Esophagus squamous epithelium (tissue), 4 donors: Measurements from ENCODE around the gene TAOK1.

Experiments
- POLR2A ChIP-seq, 4 donors: fragments of 450-650 bp; IDR thresholded peaks; one replicate each; pipeline ENCODE4 v1.6.1; 2017; ENCODE audit warnings: antibody characterized with exemption in 4 of 4, mild to moderate bottlenecking in 4 of 4, moderate library complexity in 3 of 4
- TF ChIP-seq, protein P1 (sequence below), 6 experiments: fragments of 450-650 bp in 4 of 6; fragments of 200-600 bp in 2 of 6; sonication (generic) in 2 of 6; IDR thresholded peaks; one replicate each; pipeline ENCODE4 v1.5.1; 2016 to 2019; ENCODE audit warnings: antibody characterized with exemption in 6 of 6, mild to moderate bottlenecking in 4 of 6, moderate library complexity in 4 of 6

GRCh38 chr17:29524692-29525091 lies 134.5 kb downstream of the TAOK1 start:
- TF ChIP-seq, protein P1, sequence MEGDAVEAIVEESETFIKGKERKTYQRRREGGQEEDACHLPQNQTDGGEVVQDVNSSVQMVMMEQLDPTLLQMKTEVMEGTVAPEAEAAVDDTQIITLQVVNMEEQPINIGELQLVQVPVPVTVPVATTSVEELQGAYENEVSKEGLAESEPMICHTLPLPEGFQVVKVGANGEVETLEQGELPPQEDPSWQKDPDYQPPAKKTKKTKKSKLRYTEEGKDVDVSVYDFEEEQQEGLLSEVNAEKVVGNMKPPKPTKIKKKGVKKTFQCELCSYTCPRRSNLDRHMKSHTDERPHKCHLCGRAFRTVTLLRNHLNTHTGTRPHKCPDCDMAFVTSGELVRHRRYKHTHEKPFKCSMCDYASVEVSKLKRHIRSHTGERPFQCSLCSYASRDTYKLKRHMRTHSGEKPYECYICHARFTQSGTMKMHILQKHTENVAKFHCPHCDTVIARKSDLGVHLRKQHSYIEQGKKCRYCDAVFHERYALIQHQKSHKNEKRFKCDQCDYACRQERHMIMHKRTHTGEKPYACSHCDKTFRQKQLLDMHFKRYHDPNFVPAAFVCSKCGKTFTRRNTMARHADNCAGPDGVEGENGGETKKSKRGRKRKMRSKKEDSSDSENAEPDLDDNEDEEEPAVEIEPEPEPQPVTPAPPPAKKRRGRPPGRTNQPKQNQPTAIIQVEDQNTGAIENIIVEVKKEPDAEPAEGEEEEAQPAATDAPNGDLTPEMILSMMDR (IDR thresholded peaks at IDR 0.05) = no peak
- no peak for TF ChIP-seq POLR2A (IDR thresholded peaks at IDR 0.05)
